Measurements from ENCODE around the gene CTNND2. TPM values are rescaled to one million over a fixed set of nuclear protein-coding genes. Genes with fewer than 3 reads are reported as not detected.

CTNND2 gene
- total RNA-seq, 2 experiments from 2014 or later: not detected

- CTCF ChIA-PET: no interaction called here
- POLR2A ChIA-PET: no interaction called here
Observed at GRCh38 chr5:11531811-11532555, 372.3 kb downstream of the CTNND2 start.

DNA sequence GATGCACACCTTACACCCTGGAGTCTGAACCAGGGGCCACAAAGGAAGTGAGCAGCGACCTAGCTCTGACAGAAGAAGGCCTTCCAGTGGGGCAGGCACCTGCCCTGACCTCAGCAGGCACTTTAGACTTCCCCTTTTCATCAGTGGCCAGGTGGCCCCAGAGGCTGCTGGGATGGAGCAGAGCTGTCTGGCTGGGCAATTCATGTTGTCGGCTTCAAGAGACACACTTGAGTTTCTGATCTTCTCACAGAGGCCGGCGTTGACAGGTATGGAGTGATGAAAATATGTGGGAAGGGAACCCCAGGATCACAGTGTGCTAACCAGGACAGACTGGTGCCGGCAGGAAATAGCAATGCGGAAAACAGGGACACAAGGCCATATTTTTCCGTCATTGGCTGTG lies 375.5 kb downstream of the CTNND2 start:
- CTCF ChIA-PET: no interaction called here
- POLR2A ChIA-PET: no interaction called here

- CTCF ChIA-PET: no interaction called here
- POLR2A ChIA-PET: no interaction called here
Observed at GRCh38 chr5:11527652-11528349, 376.4 kb downstream of the CTNND2 start.

GRCh38 chr5:11525020-11525419 lies 379.2 kb downstream of the CTNND2 start:
- ChIA-PET POLR2A (no interaction called here), CTCF (no interaction called here)

DNA sequence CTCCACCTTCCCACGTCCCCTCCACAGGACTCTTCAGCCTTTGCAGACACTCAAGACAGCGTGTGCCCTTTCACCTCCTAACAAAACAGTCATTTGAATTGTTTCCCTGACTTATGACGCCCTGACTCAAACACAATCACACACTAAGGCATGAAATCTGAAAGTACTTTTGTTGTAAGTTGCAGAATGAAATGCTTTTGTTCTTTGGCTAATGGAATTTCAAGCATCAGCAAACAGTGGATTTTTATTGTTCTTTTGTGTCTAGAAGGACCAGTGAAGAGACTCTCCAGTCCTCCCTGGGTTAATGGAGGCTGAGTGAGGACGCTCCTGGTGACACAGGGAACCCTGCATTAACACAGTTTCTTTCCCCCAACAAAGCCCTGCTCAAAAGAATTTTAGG lies 380.1 kb downstream of the CTNND2 start:
- CTCF ChIA-PET: no interaction called here
- POLR2A ChIA-PET: no interaction called here

GRCh38 chr5:11522796-11523195 lies 381.4 kb downstream of the CTNND2 start:
- ChIA-PET CTCF (no interaction called here), POLR2A (no interaction called here)

DNA sequence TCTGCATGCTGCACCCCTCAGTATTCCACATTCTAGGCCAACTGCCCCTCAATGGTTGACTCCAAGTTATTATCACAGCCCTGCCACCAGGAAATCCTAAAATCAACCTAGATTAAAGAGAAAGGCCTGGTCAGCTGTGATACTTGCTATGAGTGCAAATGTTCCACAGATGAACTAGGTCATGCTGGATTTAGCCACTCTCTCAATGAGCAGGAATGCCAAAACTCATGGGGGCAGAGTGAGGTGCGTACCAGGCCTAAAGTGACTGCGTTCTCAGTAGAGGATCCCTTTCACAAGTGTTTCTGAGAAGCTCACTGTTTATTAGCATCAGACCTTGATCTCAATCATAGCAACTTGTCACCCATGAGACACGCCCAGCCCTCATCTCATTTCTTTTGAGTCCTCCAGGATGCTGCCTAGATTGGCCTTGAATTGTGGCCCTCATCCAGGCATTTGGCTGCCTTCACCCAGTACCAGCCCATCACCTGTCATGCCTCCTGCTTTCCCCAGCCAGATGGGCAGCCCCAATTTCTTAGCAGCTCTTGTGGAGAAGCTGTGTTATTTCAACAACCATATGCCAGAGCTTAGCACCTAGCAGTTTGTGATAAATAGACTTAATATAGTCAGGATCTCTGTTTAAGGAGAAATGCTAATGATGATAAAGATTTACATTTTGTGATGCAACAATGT lies 383.9 kb downstream of the CTNND2 start:
- CTCF ChIA-PET: interaction anchor here (0.8 kb wide), 1 partner anchor 25 kb away, joined by 3 read pairs; no protein-coding TSS in a partner anchor

DNA sequence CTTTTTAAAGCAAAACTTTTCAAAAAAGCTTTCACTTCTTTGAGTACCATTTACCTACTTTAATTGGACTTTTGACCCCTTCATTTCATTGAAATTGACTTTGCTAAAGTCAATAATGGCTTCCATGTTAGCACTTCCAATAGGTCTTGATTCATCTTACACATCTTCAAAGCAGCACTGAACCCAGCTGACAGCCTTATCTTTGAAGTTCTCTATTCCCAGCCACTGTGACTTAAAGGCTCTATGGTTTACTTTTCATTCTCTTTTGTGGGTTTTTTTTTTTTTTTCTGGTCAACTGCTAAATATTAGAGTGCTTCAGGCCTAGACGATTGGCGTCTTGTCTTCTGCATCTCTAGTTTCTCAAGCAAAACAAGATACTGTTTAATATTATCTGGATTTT lies 385.0 kb downstream of the CTNND2 start:
- ChIA-PET POLR2A (no interaction called here), CTCF (no interaction called here)

More for the DNA sequence above, 383.9 kb downstream of the CTNND2 start:
- POLR2A ChIA-PET: no interaction called here

DNA sequence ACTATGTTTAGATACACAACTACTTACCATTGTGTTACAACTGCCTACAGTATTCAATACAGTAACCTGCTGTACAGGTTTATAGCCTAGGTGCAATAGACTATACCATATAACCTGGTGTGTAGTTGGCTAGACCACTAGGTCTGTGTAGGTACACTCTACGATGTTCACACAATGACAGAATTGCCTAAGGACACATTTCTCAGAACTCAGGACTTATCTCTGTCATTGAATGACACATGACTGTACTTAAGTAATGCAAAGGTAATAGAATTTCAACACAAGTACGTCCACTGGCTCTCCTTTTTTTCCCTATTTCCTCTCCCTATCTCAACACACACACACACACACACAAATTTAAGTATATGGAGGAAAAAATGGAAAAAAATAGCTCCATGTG lies 385.6 kb downstream of the CTNND2 start:
- CTCF ChIA-PET: no interaction called here
- POLR2A ChIA-PET: no interaction called here

GRCh38 chr5:11514705-11515432 lies 389.4 kb downstream of the CTNND2 start:
- ChIA-PET POLR2A (no interaction called here), CTCF (interaction anchor here (0.7 kb wide), 1 partner anchor 858 kb away, joined by 3 read pairs; no protein-coding TSS in a partner anchor)

DNA sequence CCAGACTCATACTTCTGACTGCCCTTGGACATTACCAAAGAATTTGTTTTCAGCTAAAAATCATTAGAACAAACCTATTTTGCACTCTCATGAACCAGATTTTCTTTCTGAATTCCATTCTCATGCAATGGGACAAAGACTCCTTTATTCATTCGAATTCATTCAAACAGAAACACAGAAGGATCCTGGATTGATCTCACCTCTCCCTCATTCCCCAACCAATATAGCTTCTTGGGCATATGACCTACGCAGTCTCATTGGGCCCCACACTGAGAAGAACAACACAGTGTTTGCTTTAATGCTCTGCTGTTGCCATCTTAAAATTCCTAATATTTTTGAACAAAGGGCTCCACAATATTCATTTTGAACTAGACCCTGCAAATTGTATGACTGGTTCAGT lies 392.4 kb downstream of the CTNND2 start:
- CTCF ChIA-PET: interaction anchor here (0.5 kb wide), 1 partner anchor 89 kb away, joined by 3 read pairs; no protein-coding TSS in a partner anchor
- POLR2A ChIA-PET: no interaction called here

DNA sequence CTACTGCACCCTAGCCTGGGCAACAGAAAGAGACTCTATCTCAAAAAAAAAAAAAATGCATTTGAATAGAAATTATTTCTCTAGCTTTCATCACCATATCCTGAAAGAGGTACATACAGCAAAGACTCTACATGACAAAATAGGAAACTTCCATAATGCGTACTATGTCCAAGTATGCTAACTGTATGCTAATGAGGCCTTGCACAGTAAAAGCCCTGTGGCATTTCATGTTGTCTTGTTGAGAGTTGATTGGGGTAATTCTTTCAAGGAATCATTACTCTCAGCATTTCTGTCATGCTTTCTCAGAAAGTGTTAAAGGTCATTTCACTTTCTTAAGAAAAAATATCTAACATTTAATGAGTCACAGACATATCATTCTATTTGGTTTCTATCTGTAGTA lies 393.4 kb downstream of the CTNND2 start:
- POLR2A ChIA-PET: no interaction called here
- CTCF ChIA-PET: no interaction called here

DNA sequence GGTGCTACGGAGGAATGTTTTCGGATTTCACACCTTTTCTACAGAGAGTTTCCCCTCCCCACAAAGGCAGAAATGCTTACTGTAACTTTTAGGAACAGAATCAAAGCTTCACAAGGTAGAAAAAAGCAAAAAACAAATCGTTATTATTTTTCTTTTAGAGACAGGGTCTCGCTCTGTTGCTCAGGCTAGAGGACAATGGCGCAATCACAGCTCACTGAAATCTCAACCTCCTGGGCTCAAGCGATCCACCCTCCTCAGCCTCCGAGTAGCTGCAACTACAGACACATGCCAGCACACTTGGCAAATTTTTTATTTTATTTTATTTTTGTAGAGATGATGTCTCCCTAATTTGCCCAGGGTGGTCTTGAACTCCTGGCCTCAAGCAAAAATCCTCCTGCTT lies 394.5 kb downstream of the CTNND2 start:
- POLR2A ChIA-PET: no interaction called here
- CTCF ChIA-PET: no interaction called here

GRCh38 chr5:11507156-11507910 lies 396.9 kb downstream of the CTNND2 start:
- ChIA-PET POLR2A (no interaction called here), CTCF (interaction anchor here (0.6 kb wide), 1 partner anchor 68 kb away, joined by 3 read pairs; no protein-coding TSS in a partner anchor)

- POLR2A ChIA-PET: no interaction called here
- CTCF ChIA-PET: no interaction called here
Observed at GRCh38 chr5:11504886-11505193, 399.4 kb downstream of the CTNND2 start.

GRCh38 chr5:11504065-11504885 lies 400.0 kb downstream of the CTNND2 start:
- POLR2A ChIA-PET: no interaction called here

DNA sequence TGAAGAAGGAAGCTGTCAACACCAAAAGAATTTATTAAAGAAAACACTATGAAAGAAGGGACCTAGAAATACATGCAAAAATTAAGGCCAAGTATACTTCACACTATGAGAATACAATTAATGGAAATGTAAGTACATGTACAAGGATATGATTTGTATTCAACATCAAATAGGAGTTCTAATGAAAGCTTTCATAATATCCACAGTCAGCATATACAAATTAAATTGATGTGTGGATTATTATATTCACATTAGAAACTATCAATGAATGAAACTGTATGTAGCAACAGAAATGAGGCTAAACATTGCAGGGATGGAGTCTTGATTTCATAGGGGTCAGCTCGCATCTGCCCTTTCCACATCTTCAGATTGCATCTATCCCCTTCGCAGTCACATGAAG lies 401.5 kb downstream of the CTNND2 start:
- POLR2A ChIA-PET: no interaction called here
- CTCF ChIA-PET: no interaction called here

More at GRCh38 chr5:11504065-11504885, 400.0 kb downstream of the CTNND2 start:
- CTCF ChIA-PET: no interaction called here

GRCh38 chr5:11497651-11498050 lies 406.6 kb downstream of the CTNND2 start:
- ChIA-PET CTCF (no interaction called here), POLR2A (no interaction called here)

GRCh38 chr5:11496137-11496719 lies 408.0 kb downstream of the CTNND2 start:
- ChIA-PET POLR2A (no interaction called here), CTCF (no interaction called here)
